Measurements from ENCODE around the gene DDX17.

Gene DDX17

DNA sequence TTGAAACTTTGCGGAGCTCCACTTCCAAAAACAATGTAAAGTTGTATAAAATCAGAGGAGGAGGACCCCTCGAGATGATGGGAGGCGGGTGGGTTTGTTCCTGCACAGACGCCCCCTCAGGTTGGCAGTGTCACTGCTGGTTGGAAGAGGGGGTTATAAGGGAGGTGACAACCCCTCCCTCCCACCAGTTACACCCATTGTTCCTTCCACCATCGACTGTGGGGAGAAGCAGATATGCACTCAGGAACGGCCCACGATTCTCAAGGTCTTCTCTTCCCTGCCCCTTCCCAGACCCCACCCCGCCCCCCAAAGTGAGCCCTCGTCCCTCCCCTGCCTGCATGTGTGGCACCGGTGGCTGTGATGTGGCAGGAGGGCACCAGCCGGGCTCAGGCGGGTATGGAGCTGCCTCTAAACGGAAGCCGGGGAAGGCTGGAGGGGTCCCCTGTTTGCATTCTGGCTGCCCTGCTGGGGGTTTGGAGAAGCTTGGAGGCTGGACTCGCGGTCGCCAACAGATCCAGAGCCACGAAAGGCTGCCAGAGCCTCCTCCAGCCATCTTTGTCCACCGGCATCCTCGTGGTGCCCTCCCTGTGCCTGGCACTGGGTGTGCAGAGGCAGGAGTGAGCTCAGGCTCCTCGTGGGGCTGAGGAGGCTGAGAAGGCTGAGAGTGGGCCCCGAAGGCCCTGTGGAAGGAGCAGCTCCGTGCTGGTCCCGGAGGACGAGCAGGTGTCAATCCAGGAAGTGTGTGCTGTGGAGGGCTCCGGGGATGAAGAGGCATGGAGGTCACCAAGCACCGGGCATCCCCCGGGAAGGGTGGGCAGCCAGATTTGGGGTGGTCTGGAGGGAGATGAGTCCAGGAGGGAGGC, 37.4 kb downstream of the DDX17 start:
- DNase-seq (ENCODE audit: extremely low spot score), result no peak
- TF ChIP-seq, protein P1, sequence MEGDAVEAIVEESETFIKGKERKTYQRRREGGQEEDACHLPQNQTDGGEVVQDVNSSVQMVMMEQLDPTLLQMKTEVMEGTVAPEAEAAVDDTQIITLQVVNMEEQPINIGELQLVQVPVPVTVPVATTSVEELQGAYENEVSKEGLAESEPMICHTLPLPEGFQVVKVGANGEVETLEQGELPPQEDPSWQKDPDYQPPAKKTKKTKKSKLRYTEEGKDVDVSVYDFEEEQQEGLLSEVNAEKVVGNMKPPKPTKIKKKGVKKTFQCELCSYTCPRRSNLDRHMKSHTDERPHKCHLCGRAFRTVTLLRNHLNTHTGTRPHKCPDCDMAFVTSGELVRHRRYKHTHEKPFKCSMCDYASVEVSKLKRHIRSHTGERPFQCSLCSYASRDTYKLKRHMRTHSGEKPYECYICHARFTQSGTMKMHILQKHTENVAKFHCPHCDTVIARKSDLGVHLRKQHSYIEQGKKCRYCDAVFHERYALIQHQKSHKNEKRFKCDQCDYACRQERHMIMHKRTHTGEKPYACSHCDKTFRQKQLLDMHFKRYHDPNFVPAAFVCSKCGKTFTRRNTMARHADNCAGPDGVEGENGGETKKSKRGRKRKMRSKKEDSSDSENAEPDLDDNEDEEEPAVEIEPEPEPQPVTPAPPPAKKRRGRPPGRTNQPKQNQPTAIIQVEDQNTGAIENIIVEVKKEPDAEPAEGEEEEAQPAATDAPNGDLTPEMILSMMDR (IDR thresholded peaks at IDR 0.05; ENCODE audit: control extremely low read depth, extremely low read depth, low read depth, missing control alignments), result no peak
- ChIA-PET POLR2A (interaction anchor here (0.7 to 1.1 kb wide), 2 partner anchors 9 to 12 kb away, joined by 3 to 4 read pairs; no protein-coding TSS in a partner anchor), CTCF (interaction anchor here (1.2 to 1.4 kb wide), 2 partner anchors 56 to 354 kb away, joined by 3 to 4 read pairs; no protein-coding TSS in a partner anchor)

DNA sequence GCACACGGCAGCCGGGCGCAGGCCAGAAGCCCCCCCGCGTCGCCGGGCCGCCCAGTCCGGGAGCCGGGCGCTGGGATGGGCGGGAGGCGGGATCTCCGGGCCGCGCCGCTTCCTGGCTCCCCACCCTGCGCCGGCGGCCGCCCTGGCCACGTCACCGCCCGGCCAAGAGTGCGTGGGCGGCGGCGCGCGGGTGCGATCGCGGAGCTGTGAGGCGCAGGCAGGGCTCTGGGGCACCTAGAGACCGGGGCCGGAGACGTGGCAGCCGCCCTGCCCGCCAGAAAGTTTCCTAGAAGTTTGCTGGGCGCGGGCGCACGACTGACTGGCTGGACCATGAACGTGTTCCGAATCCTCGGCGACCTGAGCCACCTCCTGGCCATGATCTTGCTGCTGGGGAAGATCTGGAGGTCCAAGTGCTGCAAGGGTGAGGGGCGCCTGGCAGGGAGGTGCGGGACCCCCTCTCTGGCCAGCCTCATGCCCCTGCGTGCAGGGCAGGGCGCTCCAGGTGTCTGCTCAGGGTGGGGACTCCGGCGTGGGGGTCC, 38.1 kb downstream of the DDX17 start, which contains the start of gene KDELR3:
Gene KDELR3 (plus strand): TSS at position 193 of the 539 bp plus-strand sequence. CDS start 138 bp downstream, at position 331.
- TF ChIP-seq, protein P1 (IDR thresholded peaks at IDR 0.05; ENCODE audit: control extremely low read depth, extremely low read depth, low read depth, missing control alignments), result no peak
- DNase-seq (ENCODE audit: extremely low spot score), result peak; percentile 91
- ChIA-PET POLR2A (interaction anchor here (1.1 kb wide), 1 partner anchor 10 kb away, joined by 3 read pairs; no protein-coding TSS in a partner anchor), CTCF (interaction anchor here (1.4 kb wide), 1 partner anchor 354 kb away, joined by 4 read pairs; no protein-coding TSS in a partner anchor)

DNA sequence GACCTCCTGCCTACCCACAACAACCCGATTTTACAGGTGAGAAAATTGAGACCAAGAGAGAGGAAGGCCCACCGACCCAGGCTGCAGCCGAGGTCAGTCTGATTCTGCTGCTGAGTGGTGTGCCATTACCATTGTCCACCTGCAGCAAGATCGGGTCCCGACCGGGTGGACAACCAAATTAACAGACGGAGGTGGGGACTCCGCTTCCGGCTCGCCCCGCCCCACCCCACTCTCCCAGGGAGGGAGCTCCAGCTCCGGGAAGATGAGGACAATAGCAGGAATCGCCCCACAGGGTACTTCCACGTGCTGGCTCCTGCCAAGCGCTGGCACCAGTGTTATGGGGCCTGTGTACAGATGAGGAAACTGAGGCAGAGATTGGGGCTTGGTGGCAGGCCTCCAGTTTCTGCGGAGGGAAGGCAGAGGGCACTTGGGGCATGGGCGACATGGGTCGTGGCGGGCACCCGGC, 38.6 kb downstream of the DDX17 start:
- TF ChIP-seq, protein P1 (IDR thresholded peaks at IDR 0.05; ENCODE audit: control extremely low read depth, extremely low read depth, low read depth, missing control alignments), result no peak
- ChIA-PET POLR2A (no interaction called here), CTCF (no interaction called here)
- DNase-seq (ENCODE audit: extremely low spot score), result no peak

DNA sequence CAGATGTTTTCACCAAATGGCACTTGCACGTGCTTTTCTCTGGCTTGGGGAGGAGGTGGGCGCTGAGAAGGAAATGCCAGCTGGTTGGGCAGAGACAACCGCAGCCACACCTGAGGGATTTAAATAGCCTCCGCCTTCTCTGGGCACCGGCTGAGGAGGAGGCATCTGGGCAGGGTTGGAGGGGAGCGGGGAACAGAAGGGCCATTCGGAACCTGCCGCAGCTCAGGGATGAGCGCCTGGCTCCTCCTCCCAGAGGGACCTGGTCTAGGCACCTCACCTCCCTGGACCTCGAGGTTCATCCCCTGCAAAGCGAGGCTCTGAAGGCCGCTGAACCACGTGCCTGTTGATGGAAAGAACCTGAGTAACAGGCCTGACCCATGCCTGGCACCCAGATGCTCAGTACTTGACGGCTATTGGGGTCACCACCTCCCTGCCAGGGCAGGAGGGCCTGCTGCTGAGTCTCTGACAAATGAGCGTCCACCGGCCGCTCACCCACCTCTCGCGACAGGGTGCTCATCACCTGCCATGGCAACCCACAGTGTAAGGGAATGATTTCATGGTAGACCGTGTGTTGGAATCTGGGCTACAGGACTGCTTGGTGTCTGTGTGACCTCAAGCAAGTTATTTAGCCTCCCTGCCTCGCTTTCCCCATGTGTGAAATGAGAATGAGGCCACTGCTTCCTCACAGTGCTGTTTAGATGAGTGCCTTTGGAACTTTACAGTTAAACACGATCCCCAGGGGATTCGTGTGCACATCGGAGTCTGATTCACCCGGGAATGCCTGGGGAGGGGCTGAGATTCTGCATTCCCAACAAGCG, 40.2 kb downstream of the DDX17 start:
- TF ChIP-seq, protein P1 (IDR thresholded peaks at IDR 0.05; ENCODE audit: control extremely low read depth, extremely low read depth, low read depth, missing control alignments), result no peak
- CTCF ChIA-PET, result interaction anchor here (0.9 kb wide), 1 partner anchor 414 kb away, joined by 4 read pairs; no protein-coding TSS in a partner anchor
- POLR2A ChIA-PET, result interaction anchor here (0.5 to 0.6 kb wide), 2 partner anchors 30 to 294 kb away, joined by 3 to 4 read pairs; no protein-coding TSS in a partner anchor
- DNase-seq (ENCODE audit: extremely low spot score), result no peak

DNA sequence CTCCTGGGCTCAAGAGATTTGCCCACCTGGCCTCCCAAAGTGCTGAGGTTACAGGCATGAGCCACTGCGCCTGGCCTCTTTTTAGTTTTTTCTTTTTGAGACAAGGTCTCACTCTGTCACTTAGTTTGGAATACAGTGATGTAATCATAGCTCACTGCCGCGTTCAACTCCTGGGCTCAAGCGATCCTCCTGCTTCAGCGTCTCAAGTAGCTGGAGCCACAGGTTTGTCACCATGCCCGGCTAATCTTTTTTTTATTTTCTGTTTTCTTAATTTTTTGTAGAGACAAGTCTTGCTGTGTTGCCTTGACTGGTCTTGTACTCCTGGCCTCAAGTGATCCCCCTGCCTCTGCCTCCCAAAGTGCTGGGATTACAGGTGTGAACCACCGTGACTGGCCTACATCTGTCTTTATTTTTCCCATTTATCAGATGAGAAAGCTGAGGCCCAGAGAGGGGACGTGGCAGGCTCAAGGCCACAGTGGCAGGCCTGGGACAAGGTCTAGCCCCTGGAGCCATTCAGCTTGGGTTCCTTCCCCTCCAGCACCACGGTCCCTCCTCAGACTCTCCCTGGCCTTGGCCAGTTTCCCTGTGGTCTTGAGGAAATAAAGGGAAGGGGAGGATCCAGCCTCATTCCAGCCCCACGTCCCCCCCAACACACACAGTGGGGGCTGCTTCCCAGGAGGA, 41.0 kb downstream of the DDX17 start:
- TF ChIP-seq, protein P1 (IDR thresholded peaks at IDR 0.05; ENCODE audit: control extremely low read depth, extremely low read depth, low read depth, missing control alignments), result no peak
- no peak for DNase-seq (ENCODE audit: extremely low spot score)
- ChIA-PET POLR2A (interaction anchor here (0.5 to 0.6 kb wide), 2 partner anchors 31 to 295 kb away, joined by 3 to 4 read pairs; no protein-coding TSS in a partner anchor), CTCF (interaction anchor here (0.9 kb wide), 1 partner anchor 413 kb away, joined by 4 read pairs; no protein-coding TSS in a partner anchor)
